Right lobe of liver (tissue), 6 donors: Measurements from ENCODE around the gene PTPRN2. TPM values are rescaled to one million over a fixed set of nuclear protein-coding genes. Genes with fewer than 3 reads are reported as not detected.

Experiments
- ATAC-seq, 4 donors: fragments of 200-7000 bp; cut with Tn5 transposase; one replicate each; pipeline ENCODE4 v1.9.1; 2020; ENCODE audit warnings: mild to moderate bottlenecking in 4 of 4, moderate library complexity in 4 of 4
- DNase-seq, 3 donors: peaks; one replicate each; pipeline ENCODE4 v3.0.0-alpha.2; 2020
- H3K27ac ChIP-seq, 3 donors: fragments of 200-600 bp; one replicate each; pipeline ENCODE4 v1.8.0; 2022
- H3K27me3 ChIP-seq, 2 donors: fragments of 200-600 bp; one replicate each; pipeline ENCODE4 v1.8.0; 2022
- H3K36me3 ChIP-seq, 4 donors: fragments of 200-600 bp; sonication (generic) in 1 of 4; one replicate each; pipeline versions ENCODE4 v1.5.1 to v1.8.0; 2017 to 2022; ENCODE audit warnings: control low read depth in 1 of 4
- H3K4me1 ChIP-seq, 4 donors: fragments of 200-600 bp; sonication (generic) in 1 of 4; one replicate each; pipeline versions ENCODE4 v1.5.1 to v1.8.0; 2017 to 2022; ENCODE audit warnings: control low read depth in 1 of 4
- H3K4me3 ChIP-seq, 3 donors: fragments of 200-600 bp; one replicate each; pipeline ENCODE4 v1.8.0; 2022
- H3K9me3 ChIP-seq, 4 donors: fragments of 200-600 bp; sonication (generic) in 1 of 4; one replicate each; pipeline versions ENCODE4 v1.5.1 to v1.8.0; 2017 to 2022; ENCODE audit warnings: control low read depth in 1 of 4
- POLR2A ChIP-seq: fragments of 450-650 bp; IDR thresholded peaks from one replicate; pipeline ENCODE4 v1.6.1; 2017; ENCODE audit warnings: antibody characterized with exemption, mild to moderate bottlenecking
- WGBS: methylation state at CpG from one replicate; pipeline ENCODE4 v1.1.6; 2018; ENCODE audit warnings: low coverage, low lambda C conversion rate; ENCODE audit not compliant: insufficient coverage; ENCODE audit errors: missing lambda C conversion rate; 5-methylcytosine and 5-hydroxymethylcytosine counted together
- intact Hi-C, 2 donors: fragments of 100-400 bp; cut with DNase I; formaldehyde crosslinking; loops; one replicate each; pipeline versions ENCODE4 v1.11.2 to v1.14.1; 2022
- total RNA-seq, 6 experiments: library from RNA; depleted of rRNA in 2 of 6; stranded (reverse); fragments of >200 nt in 2 of 6; fragmentation: NEBNext Ultra II Directional in 3 of 6; extraction: Animal tissue kit (Norgen Biotek cat#: 25700) in 3 of 6; gene quantifications; one replicate each; pipeline versions ENCODE4 v1.1.0 to v1.2.4, GENCODE V29; 2016 to 2023
- TF ChIP-seq, protein P1 (sequence below), 4 donors: fragments of 200-600 bp in 3 of 4; fragments of 450-650 bp in 1 of 4; IDR thresholded peaks; one replicate each; pipeline versions ENCODE4 v1.5.1 to v1.8.0; 2016 to 2022; ENCODE audit warnings: antibody characterized with exemption in 4 of 4, mild to moderate bottlenecking in 2 of 4
- donor health status: DM: no; HTN: yes; CAD: no.
- donor health status: DM: no; HTN: no; CAD: no.
- donor health status: DM: no; HTN: no; CAD: no.
- donor health status: DM: no; HTN: yes; CAD: no.
- donor health status: DM: no; HTN: yes; CAD: no.

Gene PTPRN2
- total RNA-seq, 6 experiments from 2014 or later: 0.15 to 0.87 (median 0.67) TPM

- intact Hi-C loops: no loop called here
- no peaks in the 10 kb centered on the region for H3K4me1 ChIP-seq
- H3K36me3 ChIP-seq: no peaks in the 10 kb centered on the region
- no peak for DNase-seq
- H3K27ac ChIP-seq: no peak overlapping the region
- no peaks in the 10 kb centered on the region for H3K9me3 ChIP-seq
- WGBS: 57% methylated on average over 3 of the region's 10 CpGs
- no peaks in the 10 kb centered on the region for H3K27me3 ChIP-seq
- H3K4me3 ChIP-seq: no peak overlapping the region
- no peak for TF ChIP-seq POLR2A
- TF ChIP-seq, protein P1, sequence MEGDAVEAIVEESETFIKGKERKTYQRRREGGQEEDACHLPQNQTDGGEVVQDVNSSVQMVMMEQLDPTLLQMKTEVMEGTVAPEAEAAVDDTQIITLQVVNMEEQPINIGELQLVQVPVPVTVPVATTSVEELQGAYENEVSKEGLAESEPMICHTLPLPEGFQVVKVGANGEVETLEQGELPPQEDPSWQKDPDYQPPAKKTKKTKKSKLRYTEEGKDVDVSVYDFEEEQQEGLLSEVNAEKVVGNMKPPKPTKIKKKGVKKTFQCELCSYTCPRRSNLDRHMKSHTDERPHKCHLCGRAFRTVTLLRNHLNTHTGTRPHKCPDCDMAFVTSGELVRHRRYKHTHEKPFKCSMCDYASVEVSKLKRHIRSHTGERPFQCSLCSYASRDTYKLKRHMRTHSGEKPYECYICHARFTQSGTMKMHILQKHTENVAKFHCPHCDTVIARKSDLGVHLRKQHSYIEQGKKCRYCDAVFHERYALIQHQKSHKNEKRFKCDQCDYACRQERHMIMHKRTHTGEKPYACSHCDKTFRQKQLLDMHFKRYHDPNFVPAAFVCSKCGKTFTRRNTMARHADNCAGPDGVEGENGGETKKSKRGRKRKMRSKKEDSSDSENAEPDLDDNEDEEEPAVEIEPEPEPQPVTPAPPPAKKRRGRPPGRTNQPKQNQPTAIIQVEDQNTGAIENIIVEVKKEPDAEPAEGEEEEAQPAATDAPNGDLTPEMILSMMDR (IDR thresholded peaks at IDR 0.05): no peak
- no peak for ATAC-seq
These were observed 60.1 kb downstream of the PTPRN2 start for GRCh38 chr7:158527495-158527894.

GRCh38 chr7:158527038-158527437, 60.6 kb downstream of the PTPRN2 start:
- Histone ChIP-seq H3K27me3 (no peaks in the 10 kb centered on the region), H3K27ac (no peak overlapping the region), H3K4me3 (no peak overlapping the region), H3K36me3 (no peaks in the 10 kb centered on the region), H3K4me1 (no peaks in the 10 kb centered on the region), H3K9me3 (no peaks in the 10 kb centered on the region)
- DNase-seq (no peak), ATAC-seq (no peak)
- 83% methylated on average over 6 of the region's 18 CpGs for WGBS
- intact Hi-C loops: no loop called here
- no peak for TF ChIP-seq POLR2A
- TF ChIP-seq, protein P1 (IDR thresholded peaks at IDR 0.05): no peak

DNA sequence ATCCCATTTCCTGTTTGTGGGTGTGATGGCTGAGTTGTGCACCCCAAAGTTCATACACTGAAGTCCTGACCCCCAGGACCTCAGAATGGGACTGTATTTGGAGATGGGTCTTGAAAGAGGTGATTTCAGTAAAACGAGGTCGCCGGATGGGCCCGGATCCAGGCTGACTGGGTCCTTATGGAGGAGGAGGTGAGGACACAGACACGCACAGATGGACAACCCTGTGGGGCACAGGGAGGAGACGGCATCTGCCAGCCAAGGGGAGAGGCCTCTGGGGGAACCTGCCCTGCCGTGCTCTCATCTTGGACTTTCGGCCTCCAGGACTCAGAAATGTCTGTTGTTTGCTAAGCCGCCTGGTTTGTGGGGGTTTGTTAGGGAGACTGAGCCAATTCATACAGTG, 61.1 kb downstream of the PTPRN2 start:
- Histone ChIP-seq H3K4me1 (no peaks in the 10 kb centered on the region), H3K9me3 (no peaks in the 10 kb centered on the region), H3K36me3 (no peaks in the 10 kb centered on the region), H3K27me3 (no peaks in the 10 kb centered on the region), H3K4me3 (no peak overlapping the region), H3K27ac (no peak overlapping the region)
- intact Hi-C loops: no loop called here
- WGBS: no CpG with 5 or more reads among the region's 9 CpGs
- TF ChIP-seq, protein P1 (IDR thresholded peaks at IDR 0.05): no peak
- TF ChIP-seq POLR2A: no peak
- DNase-seq: no peak
- ATAC-seq: no peak

DNA sequence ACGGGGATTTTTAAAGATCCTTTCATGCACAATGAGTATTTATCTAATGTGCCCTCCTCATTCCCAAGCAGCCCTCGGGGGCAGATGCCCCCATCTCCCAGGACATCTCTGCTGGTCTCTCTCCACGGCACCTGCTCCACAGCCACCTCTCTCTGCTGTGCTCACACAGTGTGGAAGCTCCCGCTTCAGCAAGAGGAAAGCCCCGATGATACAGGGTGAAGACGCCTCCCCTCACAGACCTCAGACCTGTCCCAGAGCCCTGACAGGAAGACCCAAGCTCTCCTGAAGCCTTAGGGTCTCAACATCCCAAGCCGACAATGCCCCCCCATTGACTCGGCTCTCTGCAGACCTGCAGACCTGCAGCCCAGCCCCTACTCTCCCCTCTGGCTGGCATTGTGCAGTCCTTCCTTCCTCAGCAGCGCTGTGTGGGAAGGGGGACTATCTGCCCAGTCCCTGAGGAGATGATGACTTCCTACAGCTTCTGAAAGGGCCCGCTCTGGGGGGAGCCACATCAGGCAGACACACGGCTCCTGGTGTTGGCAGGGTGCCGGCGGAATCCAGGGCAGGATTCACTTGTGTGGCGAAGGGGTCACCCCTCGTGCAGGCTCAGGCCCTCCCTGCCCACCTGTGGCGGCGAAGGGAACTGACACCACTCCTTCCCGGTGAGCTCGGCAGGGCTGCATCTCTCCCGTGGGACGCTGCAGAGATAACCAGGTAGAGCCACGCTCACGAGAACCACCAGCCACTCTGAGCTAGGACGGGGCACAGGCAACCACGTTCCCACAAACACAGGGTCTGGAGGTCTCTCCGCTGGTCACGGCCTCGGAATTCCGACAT, 61.8 kb downstream of the PTPRN2 start:
- intact Hi-C loops: no loop called here
- 78% methylated on average over 7 of the region's 29 CpGs for WGBS
- no peak overlapping the region for H3K27ac ChIP-seq
- DNase-seq: no peak
- H3K9me3 ChIP-seq: no peaks in the 10 kb centered on the region
- no peaks in the 10 kb centered on the region for H3K36me3 ChIP-seq
- H3K4me1 ChIP-seq: no peaks in the 10 kb centered on the region
- H3K4me3 ChIP-seq: no peak overlapping the region
- ATAC-seq: no peak
- no peaks in the 10 kb centered on the region for H3K27me3 ChIP-seq
- TF ChIP-seq, protein P1 (IDR thresholded peaks at IDR 0.05): no peak
- no peak for TF ChIP-seq POLR2A
